ENCODE results near the gene BTNL9. TPM values are rescaled to one million over a fixed set of nuclear protein-coding genes. Genes with fewer than 3 reads are reported as not detected.

The BTNL9 gene
- total and polyA plus RNA-seq, 9 of the 15 experiments (the other 6 are each of a cell fraction or from before 2014, with no cell fraction given): 3.7 to 86.7 (median 29.4) TPM

GRCh38 chr5:181037365-181037861 lies 2.7 kb upstream of the BTNL9 start (continued):
- TF ChIP-seq ATF6 (CRISPR knock-in tag; IDR thresholded peaks at IDR 0.05): no peak
- TF ChIP-seq TCFL5 (CRISPR knock-in tag; conservative IDR thresholded peaks at IDR 0.05): no peak
- peak in 2 of 3 experiments; percentile 12 to 22; a peak in 1 of 6 replicates for TF ChIP-seq CTCF (IDR thresholded peaks at IDR 0.05 in 2 of 3, conservative IDR thresholded peaks at IDR 0.05 in 1 of 3; ENCODE audit: insufficient read depth in 2 of 3, low read depth in 1 of 3, low read length in 3 of 3)
- no peak for TF ChIP-seq ZNF3 (CRISPR knock-in tag; IDR thresholded peaks at IDR 0.05)
- TF ChIP-seq CBX1 (IDR thresholded peaks at IDR 0.05; ENCODE audit: low read depth): no peak
- peak in 1 of 2 experiments; percentile 27; a peak in 1 of 3 replicates for TF ChIP-seq CBX3 (IDR thresholded peaks at IDR 0.05; ENCODE audit: borderline replicate concordance in 1 of 2, low read length in 2 of 2)
- no peak for TF ChIP-seq FOXA1 (IDR thresholded peaks at IDR 0.05; ENCODE audit: borderline replicate concordance)
- TF ChIP-seq PYGO2 (tag; IDR thresholded peaks at IDR 0.05): no peak
- no peak for TF ChIP-seq KLF1 (tag; IDR thresholded peaks at IDR 0.05)
